ENCODE measurements around the gene BPIFB3.

The BPIFB3 gene

DNA sequence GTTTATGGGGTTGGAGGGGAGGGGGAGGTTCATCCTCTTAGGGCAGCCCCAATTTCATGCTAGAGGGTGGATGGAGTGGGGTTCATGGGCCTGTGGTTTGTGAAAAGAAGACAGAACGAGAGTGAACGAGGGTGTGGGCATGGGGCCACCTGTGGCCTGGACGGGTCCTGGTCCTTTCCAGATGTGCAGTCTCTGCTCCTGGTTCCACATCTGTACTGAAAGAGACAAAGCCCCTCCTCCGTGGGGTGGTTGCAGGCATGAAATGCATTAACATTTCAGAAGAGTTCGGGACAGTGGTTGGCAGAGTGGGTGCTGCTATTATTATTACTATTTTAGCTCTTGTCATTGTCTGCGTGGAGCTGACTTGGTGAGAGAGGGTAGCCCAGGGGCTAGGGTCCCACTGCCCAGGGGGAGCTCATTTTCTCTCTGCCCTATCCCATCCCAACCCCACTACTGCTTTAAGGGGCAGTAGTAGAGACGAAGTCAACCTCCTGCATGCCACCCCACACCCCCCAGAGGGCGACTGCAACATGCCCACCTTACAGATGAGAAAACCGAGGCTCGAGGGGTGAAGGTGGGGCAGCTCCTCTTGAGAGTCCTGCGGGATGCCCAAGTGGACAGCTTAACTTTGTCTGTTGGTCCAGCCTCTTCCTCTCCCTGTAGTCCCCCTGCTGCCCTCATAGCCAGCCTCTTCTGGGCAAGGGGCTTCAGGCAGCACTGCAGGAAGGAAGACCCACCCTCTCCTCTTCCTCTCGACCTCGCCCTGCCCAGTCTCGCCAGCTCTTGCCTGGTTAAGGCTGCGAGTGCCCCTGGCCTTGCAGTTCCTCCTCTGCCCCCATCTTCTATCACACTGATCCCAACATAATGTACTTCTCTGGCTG lies 37.8 kb upstream of the BPIFB3 start:
- DNase-seq (ENCODE audit: low read depth in 3 of 3), result no peak

DNA sequence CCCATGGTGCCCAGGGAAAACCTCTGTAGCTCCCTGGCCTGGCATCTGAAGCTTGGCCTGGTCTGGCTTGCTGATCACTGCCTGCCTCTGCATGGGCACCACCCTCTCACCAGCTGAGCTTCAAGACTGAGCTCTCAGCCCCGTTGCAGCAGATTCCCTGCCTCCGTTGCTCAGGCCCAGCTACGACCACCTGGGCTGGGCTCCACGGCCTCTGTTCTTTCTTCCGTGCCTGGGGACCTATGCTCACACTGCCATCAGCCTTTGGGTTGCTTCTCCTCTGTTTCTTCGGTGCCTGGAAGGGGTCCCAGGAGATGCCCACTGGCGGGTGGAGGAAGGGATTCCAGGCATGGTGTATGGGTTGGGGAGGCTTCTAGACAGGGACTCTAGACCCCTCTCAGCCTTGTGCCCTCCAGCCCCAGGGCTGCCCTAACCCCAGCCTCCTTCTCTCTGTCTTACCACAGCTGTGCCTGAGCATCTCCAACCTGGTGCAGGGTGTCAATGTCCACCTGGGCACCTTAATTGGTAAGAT lies 37.1 kb upstream of the BPIFB3 start:
- DNase-seq (ENCODE audit: low read depth in 3 of 3), result no peak

DNA sequence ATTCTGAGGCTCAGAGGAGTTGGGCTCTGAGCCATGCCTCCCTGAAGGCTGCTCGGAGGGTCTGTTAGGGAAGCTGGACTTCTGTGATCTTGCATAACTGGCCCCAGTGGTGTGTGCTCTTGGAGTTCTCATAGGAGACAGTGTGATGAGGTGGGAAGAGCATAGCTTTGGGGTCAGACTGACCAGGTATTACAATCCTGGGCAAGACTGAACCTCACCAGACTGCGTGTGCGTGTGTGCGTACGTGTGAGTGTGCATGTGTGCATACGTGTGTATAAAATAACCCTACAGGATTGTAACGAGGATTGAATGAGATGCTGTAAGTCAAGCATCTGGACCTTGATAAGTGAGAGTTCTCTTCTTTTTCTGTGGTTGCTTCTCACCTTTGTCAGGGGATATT lies 36.2 kb upstream of the BPIFB3 start:
- DNase-seq (ENCODE audit: low read depth in 3 of 3), result no peak

DNA sequence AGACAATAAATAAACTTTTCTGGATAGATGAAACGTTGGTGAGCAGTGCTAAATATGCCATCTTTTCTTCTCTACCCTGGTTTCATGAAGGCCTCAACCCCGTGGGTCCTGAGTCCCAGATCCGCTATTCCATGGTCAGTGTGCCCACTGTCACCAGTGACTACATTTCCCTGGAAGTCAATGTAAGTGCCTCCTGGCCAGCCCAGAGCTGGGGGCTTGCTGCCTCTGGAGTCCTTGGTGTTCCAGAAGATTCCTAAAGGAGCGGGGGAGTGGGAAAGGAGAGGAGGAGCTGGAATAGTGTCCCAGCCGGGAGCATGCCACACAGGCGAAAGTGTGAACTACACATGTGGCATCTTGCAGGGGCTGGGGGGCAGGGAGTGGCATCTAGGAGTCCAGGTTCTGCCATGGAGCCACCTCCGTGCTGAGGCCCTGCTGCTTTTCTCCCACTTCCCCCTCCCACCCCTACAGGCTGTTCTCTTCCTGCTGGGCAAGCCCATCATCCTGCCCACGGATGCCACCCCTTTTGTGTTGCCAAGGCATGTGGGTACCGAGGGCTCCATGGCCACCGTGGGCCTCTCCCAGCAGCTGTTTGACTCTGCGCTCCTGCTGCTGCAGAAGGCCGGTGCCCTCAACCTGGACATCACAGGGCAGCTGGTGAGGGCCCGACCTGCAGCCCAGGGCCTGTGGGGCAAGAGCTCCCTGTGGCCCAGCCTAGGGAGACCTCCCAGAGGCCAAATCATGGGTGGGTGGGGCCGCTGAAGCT lies 35.4 kb upstream of the BPIFB3 start:
- DNase-seq (ENCODE audit: low read depth in 3 of 3), result no peak

DNA sequence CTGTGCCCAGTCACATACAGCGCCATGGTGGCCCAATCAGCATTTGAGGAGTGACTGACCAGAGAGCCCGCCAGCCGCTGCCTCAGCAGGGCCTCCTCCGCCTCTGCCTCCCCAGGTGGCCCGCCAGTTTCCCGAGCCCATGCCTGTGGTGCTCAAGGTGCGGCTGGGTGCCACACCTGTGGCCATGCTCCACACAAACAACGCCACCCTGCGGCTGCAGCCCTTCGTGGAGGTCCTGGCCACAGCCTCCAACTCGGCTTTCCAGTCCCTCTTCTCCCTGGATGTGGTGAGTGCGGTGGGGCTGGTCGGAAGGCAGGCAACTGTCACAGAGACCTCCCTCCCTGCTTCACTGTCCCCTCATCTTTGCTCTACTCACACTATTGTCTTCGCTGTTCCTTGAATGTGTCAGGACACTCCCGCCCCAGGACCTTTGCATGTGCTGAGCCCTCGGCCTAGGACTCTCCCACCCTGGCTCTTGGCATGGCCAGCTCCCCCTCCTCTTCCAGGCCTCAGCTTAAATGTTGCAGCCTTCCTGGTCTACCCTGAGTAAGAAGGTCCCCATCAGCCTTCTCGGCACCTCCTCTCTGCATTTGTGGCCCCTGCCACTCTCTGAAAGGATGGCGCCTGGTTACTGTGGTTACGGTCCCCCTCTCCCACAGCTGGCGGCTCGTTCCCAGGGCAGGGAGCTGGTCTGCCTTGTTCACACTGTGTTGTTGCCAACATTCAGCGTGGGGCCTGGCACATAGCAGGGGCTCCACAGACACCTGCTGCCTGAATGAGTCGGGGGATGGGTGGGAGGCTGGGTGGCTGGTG lies 34.0 kb upstream of the BPIFB3 start:
- DNase-seq (ENCODE audit: low read depth in 3 of 3), result no peak

DNA sequence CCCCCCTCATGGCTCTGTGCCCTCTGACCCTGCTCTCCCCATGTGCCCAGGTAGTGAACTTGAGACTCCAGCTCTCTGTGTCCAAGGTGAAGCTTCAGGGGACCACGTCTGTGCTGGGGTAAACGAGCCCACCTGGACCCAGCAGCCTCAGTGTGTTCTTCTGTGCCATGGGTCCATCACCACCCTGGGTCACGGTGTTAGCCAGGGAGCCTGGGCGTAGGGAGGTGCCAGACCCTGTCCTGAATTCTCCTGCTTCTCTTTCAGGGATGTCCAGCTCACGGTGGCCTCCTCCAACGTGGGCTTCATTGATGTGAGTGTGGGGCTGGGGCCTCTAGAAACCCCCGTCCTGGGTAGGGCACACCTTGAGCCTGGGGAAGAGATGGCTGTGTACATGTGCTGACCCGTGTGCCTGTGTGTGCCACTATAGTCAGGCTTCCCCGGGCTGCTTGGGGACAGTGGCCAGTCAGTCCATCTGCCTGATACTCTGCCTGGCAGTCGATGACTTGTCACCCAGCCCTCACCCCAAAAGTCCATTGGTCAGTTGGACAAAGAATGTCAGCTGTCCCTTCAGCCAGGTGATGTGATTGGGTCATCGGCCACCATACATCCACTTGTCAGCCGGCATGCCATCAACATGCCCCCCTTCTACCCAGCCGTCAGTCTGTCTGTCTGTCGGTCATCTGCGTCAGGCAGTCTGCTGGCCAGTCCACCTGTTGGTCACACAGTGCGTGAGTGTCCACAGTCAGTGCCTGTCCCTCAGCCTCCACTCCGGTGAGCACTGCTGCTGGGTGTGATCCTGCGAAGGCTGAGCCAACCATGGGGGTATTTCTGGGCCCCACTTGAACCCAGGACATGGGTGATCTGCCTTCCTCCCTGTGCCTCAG lies 33.2 kb upstream of the BPIFB3 start:
- DNase-seq (ENCODE audit: low read depth in 3 of 3), result no peak

DNA sequence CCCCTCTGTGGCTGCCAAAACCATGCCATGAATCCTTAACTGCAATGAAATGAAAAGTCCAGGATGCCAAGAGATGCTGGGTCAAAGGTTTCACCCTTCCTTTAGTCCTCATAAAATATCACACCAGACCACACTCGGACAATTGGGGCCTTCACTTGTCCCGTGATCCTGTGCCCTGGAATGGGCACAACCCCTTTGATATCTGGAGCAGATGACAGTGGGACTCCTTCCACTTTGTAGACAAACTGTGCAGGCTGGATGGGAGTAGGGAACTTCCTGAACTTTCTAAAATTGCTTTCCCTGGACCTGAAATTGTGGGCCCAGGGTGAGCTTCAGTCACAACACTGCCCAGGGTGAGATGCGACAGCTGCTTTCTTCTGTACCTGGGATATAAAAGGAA lies 31.8 kb upstream of the BPIFB3 start:
- DNase-seq (ENCODE audit: low read depth in 3 of 3), result no peak

DNA sequence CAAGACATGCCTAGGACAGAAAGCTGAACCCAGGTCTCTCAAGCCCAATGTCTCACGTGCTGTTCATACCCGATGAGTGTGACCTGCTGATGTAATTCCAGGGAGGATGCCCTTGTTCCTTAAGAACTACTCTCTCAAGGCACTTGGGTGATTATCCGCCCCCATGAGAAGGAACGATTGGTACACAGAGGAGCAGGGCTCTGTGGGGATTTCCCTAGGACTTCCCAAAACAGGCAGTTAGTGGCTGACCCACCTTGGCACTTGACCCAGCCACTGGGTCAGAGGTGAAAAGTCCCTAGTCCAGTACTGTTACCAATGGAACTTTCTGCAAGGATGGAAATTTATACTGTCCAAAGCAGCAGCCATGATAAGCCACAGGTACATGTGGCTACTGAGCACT lies 31.4 kb upstream of the BPIFB3 start:
- no peak for DNase-seq (ENCODE audit: low read depth in 3 of 3)

DNA sequence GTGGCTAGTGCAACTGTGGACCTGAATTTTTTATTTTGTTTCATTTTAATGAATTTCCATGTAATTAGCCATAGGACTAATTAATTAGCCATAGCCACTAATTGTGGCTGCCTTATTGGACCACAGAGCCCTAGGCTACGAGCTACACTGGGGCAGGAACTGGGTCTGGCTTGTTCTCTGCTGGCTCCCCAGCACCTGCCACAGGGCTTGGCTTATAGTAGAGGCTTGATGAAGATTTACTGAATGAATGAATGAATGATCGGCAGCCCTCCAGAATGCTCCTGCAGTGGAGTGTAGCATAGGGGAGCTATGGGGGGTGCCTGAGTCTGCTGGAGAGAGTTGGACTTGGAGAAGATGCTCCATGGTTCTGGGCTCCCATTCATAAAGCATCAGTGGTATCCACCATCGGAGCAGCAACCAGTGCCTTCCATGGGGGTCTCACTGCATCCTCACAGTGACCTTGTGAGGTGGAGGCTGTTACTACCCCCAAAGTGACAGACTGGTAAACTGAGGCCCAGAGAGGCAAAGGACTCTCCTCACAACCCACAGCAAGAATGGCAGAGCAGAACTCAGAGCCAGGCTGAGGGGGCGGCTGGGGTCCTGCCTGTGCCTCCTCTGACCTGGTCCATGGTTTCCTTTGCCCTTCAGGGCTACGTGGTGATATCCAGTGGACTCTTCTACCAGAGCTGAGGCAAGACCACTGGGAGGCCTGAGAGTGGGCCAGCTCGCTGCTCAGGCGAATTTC lies 30.8 kb upstream of the BPIFB3 start:
- no peak for DNase-seq (ENCODE audit: low read depth in 3 of 3)

DNA sequence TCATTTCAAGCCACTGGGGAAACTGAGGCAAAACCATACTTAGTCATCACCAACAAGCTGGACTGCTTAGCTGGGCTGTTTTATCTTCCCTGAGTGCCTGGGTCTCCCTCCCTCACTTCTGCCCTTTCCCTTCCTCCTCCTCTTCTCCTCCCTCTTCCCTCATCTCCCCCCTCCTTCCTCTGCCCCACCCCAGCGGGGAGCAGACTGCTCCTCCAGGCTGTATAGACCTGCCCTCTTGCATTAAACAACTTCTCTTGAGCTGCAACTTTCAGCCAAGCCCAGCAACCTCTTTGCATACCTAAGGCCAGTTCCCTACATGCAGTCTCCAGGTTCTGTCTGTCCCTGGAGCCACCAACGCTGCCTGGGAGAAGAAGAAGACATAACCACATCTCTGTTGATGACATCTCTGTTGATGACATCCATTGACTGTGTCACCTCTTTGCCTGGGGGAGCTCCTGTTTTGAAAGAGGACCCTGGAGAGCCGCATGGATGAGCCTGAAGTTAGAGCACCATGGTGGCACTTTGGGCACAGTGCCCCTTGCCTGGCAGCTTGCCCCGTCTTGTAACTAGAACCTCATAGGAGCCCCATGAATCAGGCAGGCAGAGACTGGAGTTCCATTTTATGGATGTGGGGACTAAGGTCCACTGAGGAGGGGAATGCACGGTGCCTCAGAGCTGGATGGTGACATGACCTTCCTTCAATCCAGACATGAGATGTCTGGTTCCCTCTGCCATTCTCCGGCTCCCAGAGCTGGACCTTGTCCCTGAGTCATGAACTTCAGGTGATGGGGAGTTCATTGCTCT lies 30.1 kb upstream of the BPIFB3 start:
- DNase-seq (ENCODE audit: low read depth in 3 of 3), result no peak

DNA sequence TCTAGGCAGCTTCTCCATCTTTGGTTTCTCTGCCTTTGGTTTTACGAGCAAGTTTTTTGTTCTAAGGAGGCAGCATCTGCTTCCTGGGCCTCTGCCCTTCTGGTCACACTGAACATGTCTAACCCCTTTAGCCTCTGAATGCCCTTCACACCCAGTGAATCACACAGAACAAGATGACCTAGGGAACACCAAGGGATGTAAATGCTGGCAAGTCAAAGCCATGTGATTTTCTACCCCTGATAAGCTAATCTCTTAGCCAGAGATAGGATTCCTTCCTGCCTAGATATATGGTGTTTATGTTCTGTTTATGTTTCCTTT lies 29.5 kb upstream of the BPIFB3 start:
- no peak for DNase-seq (ENCODE audit: low read depth in 3 of 3)

DNA sequence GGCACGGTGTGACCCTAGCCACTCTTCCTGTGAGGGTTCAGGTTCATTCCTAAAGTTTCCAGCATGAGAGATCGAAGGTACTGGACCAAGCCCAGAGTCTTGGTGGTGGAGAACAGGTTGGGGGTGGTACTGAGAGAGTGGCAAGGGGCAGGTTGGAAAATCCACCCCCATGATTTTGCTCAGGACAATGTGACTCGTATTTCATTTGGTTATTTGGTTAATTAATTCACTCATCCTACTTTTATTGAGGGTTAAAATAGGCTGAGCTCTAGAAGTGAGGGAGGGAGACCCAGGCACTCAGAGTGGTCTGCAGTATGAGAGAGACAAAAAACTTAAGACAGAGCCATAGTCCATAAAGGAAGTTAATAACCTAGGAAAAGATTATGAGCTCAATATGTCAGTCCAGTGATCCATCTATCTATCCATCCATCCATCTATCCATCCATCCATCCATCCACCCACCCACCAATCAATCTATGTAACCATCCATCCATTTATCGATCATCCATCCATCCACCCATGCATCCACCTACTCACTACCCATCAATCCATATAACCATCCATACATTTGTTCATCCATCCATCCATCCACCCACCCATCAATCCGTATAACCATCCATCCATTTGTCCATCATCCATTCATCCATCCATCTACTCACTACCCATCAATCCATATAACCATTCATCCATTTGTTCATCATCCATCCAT lies 28.9 kb upstream of the BPIFB3 start:
- no peak for DNase-seq (ENCODE audit: low read depth in 3 of 3)

DNA sequence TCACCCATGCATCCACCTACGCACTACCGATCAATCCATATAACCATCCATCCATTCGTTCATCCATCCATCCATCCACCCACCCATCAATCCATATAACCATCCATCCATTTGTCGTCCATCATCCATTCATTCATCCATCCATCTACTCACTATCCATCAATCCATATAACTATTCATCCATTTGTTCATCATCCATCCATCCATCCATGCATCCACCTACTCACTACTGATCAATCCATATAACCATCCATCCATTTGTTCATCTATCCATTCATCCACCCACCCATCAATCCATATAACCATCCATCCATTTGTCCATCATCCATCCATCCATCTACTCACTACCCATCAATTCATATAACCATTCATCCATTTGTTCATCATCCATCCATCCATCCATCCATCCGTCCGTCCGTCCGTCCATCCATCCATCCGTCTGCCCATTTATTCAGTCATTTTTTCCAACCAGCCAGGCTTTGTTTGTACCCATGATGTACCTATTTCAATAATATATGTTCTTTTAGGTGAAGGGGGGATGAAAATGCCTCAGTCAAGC lies 28.3 kb upstream of the BPIFB3 start:
- DNase-seq (ENCODE audit: low read depth in 3 of 3), result no peak

DNA sequence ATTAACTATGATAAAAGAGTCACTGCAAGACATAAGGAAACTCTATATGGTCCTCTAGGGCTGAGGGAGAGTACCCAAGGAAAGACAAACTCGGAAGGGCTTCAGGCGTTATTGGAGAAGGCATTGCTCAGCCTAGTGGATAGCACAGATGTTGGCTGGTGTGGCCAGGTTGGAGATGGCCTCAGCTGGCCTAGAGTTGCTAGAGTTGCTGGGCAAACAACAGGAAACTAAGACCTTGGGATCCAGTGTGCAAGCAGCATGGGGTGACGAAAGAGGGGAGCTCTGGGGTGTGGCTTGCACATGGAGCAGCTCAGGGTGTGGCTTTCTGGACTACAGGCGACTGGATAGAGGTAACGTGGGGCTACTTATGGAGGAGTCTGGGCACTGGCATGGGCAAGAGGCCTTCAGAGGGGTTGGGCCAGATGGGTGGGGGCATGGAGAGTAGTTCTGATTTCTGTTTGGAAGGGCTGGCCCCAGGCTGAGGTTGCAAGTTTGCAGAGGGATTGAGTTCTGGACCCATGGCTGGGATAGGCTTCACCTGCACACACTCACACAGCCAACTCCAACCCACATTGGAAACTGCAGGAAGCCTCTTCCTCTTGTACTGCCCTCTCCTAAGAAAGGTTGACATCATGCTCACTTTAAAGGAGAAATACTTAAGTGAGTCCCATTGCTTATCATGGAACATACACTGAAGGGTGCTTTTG lies 27.5 kb upstream of the BPIFB3 start:
- DNase-seq (ENCODE audit: low read depth in 3 of 3), result no peak

DNA sequence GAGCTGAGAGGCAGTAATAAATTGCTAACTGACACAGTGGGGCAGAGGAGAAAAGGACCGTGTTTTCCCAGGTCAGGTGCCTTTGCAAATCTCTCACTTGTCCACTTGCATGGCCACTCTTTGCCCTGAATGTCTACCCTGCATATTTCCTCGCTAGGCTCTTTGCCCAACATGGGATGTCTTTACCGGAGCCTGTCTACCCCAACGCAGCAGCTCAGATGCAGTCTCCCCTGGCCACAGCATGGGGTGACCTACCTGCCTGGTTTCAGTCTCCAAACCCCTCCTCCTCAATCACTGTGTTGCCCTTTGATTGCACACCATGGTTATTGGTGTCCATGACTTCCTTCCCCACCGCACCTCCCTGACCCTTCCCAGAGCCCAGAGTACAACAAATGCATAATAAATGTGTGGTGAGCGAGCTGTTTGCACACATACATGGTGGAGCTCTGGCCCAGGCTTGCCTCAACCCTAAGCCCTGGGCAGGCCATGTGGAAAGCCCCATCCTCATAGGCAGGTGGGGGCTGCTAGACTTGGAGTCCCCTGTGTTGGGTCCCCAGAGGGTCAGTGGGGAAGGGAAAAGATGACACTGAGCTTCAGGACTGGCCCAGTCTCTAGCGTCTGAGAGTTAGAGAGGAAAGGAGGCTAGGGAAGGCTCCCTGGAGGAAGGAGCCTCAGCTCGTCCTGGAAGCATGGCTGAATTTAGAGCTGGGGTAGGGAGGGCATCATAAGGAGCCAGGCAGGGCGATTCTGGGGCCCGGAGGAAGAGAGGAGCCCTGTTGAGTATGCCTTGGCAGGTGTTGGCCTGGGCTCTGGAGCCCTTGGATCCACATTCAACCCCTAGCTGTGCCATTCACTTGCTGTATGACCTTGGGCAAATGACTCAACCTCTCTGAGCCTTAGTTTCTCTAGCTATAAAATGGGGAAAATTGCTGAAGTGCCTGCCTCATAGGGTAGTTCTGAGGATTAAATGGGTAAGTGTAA lies 26.6 kb upstream of the BPIFB3 start:
- DNase-seq (ENCODE audit: low read depth in 3 of 3), result no peak

DNA sequence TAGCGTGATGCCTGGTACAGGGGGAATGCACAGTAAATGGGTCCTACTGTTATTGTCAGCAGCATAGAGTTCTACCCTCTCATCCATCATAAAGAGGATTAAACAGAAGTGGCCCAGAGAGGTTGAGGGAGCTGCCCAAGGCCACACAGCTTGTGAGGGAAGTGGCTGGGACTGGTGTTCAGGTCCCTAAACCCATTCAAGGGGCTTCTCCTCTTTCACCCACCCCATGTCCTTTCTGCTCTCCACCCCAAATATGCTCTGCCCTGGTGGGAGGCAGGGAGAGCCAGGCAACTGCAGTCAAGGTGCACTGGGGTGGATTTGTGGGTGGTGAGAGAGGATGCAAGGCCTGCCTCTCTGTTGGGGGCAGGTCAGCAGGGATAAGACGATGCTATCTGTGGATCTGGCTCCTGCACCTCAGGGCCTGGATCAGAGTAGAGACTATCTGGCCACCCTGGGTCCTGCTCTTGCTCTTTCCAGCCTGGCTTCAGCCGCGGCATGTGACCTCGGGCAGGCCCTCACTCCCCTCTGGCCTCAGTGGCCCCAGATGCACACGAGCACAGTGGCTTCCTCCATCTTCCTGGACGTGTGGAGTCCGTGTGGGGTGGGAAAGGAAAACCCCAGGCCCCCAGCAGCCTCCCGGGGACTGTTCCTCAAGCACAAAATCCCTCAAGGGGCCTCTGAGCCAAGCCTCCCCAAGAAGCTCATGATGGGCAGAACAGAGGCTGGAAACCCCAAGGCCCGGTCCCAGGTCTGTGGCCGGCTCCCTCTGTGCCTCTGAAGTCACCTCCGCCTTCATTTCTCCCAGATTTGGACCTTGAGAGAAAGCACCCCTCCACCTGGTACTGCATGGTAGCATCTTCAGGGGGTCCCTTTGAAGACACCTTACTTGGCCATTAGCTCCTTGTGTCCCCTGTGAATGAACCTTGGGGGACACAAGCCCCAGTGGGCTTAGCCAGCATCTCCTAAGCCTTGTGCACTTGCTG lies 25.6 kb upstream of the BPIFB3 start:
- no peak for DNase-seq (ENCODE audit: low read depth in 3 of 3)

Data from stimulated activated CD4-positive, alpha-beta T cell treated with anti-CD3 and anti-CD28 coated beads, TNF-alpha, amount 100 ng/mL, for 48 hours (primary cell).